ENCODE measurements around the gene IL7R. TPM values are rescaled to one million over a fixed set of nuclear protein-coding genes. Genes with fewer than 3 reads are reported as not detected.

The IL7R gene
- total and polyA plus RNA-seq, 2 donors (not counting 3 experiments of a cell fraction or from before 2014, with no cell fraction given) = 1.0 to 1.2 TPM

DNA sequence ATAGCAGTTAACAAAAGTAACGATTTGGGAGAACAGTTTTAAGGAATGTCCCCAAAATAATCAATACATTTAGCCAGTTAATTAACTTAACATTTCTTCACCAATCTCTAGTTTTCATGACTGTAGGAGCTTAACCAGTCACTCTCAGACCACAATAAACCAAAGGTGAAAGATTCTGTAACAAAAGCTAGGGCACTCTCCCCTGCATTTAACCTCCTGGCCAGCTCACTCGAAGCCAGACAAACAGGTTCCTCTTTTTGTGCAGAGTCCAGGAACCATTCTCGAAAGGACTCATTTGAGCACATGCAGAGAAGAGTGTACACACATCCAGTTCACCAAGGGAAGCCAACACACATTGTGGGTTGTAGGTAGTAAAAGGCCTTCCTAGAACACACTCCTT, 6.5 kb downstream of the IL7R start:
- TF ChIP-seq POLR2AphosphoS5 (IDR thresholded peaks at IDR 0.05; ENCODE audit: insufficient read depth, low read depth, low read length) = no peak
- no peak for TF ChIP-seq EZH2 (IDR thresholded peaks at IDR 0.05; ENCODE audit: borderline replicate concordance, low read depth, low read length, severe bottlenecking)
- no peak for TF ChIP-seq FOS (IDR thresholded peaks at IDR 0.05; ENCODE audit: borderline replicate concordance, insufficient read depth, low read length)
- TF ChIP-seq, protein P1, sequence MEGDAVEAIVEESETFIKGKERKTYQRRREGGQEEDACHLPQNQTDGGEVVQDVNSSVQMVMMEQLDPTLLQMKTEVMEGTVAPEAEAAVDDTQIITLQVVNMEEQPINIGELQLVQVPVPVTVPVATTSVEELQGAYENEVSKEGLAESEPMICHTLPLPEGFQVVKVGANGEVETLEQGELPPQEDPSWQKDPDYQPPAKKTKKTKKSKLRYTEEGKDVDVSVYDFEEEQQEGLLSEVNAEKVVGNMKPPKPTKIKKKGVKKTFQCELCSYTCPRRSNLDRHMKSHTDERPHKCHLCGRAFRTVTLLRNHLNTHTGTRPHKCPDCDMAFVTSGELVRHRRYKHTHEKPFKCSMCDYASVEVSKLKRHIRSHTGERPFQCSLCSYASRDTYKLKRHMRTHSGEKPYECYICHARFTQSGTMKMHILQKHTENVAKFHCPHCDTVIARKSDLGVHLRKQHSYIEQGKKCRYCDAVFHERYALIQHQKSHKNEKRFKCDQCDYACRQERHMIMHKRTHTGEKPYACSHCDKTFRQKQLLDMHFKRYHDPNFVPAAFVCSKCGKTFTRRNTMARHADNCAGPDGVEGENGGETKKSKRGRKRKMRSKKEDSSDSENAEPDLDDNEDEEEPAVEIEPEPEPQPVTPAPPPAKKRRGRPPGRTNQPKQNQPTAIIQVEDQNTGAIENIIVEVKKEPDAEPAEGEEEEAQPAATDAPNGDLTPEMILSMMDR (IDR thresholded peaks at IDR 0.05; ENCODE audit: extremely low read depth in 1 of 2, insufficient read depth in 1 of 2, low read depth in 1 of 2, low read length in 2 of 2) = no peak
- no peak for TF ChIP-seq POLR2A (IDR thresholded peaks at IDR 0.05; ENCODE audit: low read depth, low read length)
- no peak for TF ChIP-seq MYC (IDR thresholded peaks at IDR 0.05; ENCODE audit: low read depth, low read length)
- TF ChIP-seq GATA2 (IDR thresholded peaks at IDR 0.05; ENCODE audit: insufficient read depth, insufficient read length, low read depth, low read length) = no peak
- TF ChIP-seq, protein P2, sequence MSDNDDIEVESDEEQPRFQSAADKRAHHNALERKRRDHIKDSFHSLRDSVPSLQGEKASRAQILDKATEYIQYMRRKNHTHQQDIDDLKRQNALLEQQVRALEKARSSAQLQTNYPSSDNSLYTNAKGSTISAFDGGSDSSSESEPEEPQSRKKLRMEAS (IDR thresholded peaks at IDR 0.05; ENCODE audit: insufficient read depth, insufficient read length) = no peak
- TF ChIP-seq JUN (IDR thresholded peaks at IDR 0.05; ENCODE audit: borderline replicate concordance, insufficient read depth, insufficient read length, low read depth) = no peak
- FAIRE-seq = no peak
- Histone ChIP-seq H3K4me1 (ENCODE audit: control insufficient read depth, extremely low read depth, insufficient read depth, low read length) (peaks cover 9% of the 10 kb centered on the region), H4K20me1 (replicated peaks; ENCODE audit: control insufficient read depth, extremely low read depth, insufficient read depth, low read length) (no peaks in the 10 kb centered on the region), H2AFZ (ENCODE audit: low read depth, low read length) (no peak overlapping the region), H3K36me3 (ENCODE audit: control insufficient read depth in 2 of 2, extremely low read depth in 1 of 2, insufficient read depth in 2 of 2, low read length in 2 of 2) (no peaks in the 10 kb centered on the region), H3K4me3 (replicated peaks in 1 of 3; ENCODE audit: insufficient read depth in 1 of 3, low read depth in 1 of 3, low read length in 3 of 3) (no peak overlapping the region), H3K9ac (replicated peaks; ENCODE audit: extremely low read depth, insufficient read depth, low read length) (no peak overlapping the region), H3K4me2 (ENCODE audit: insufficient read depth, low read length) (no peak overlapping the region), H3K79me2 (ENCODE audit: control insufficient read depth, insufficient read depth, low read length) (no peaks in the 10 kb centered on the region), H3K27me3 (ENCODE audit: control insufficient read depth in 2 of 2, insufficient read depth in 2 of 2, low read length in 2 of 2) (no peaks in the 10 kb centered on the region), H3K9me3 (replicated peaks; ENCODE audit: control insufficient read depth, insufficient read depth, low read length) (no peaks in the 10 kb centered on the region), H3K27ac (ENCODE audit: insufficient read depth, low read depth, low read length) (no peak overlapping the region), H3K9me1 (replicated peaks; ENCODE audit: control insufficient read depth, extremely low read depth, insufficient read depth, low read length) (no peaks in the 10 kb centered on the region)
- no TSS peak for BruUV-seq (replicated peaks)
- ChIA-PET CTCF (no interaction called here), POLR2A (no interaction called here)
- intact Hi-C loops (cut with micrococcal nuclease) (no loop called here), dilution Hi-C loops (cut with MboI; ENCODE audit: extremely low pct_ligation_motif_present, low sequenced_read_pairs) (no loop called here)
- no peak for DNase-seq (ENCODE audit: low read depth, low spot score)

Measured in endothelial cell of umbilical vein (primary cell).